Measurements from ENCODE around the gene ARMH3.

ARMH3 gene

GRCh38 chr10:101938305-101939007 is 117.5 kb downstream of the ARMH3 start:
- no peak for DNase-seq

DNA sequence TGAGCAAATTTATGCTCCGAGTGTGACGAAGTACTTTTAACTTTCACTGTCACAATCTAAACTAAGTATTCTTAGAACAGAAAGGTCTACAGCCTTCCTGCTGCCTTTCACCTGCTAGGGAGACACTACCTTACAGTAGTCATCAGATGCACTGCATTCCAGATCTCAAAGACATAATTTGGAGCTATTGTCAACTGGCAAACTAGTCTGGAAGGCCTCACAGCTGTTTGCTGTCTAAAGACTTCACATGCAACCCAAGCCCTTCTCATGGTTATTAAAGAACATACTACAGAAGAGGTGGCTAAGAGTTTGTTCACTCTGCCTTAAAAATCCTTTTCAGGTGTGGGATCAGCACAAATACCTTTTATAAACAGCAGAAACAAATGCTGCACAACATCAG is 120.5 kb downstream of the ARMH3 start:
- no peak for DNase-seq

GRCh38 chr10:101934686-101935305 is 121.2 kb downstream of the ARMH3 start:
- DNase-seq: no peak

GRCh38 chr10:101933976-101934375 is 122.0 kb downstream of the ARMH3 start:
- no peak for DNase-seq

DNA sequence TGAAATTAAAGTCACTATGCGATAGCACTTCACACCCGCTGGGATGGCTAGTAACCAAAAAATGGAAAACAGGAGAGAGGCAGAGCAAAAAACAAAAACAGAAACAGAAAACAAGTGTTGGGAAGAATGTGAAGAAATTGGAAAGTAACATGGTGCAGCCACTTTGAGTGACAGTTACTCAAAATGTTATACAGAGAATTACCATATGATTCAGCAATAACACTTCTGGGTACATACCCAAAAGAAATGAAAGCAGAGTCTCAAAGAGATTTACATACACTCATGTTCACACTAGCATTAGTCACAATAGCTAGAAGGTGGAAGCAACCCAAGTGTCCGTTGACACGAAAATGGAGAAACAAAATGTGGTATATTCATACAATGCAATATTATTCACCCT is 123.8 kb downstream of the ARMH3 start:
- DNase-seq: peak; percentile 34

DNA sequence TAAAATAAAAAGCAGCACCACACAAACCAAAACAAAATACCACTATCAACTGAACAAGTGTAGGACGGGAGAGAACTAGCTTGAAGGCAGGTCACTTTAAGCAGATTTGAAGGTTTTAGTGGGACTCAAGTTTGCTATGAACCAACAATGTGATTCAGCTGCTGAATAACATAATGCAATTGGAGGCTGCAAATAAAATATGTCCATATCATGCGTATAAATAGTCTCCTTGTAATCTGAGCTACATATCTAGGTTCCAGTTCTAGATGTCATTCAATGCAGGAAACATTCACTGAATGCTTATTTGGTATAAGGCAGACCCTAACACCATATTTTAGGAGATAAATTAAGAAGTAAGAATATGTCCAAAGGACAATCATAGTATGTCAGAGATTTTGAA is 130.9 kb downstream of the ARMH3 start:
- DNase-seq: no peak

GRCh38 chr10:101923256-101923655 is 132.7 kb downstream of the ARMH3 start:
- no peak for DNase-seq

- no peak for DNase-seq
Measured at GRCh38 chr10:101922846-101923245, 133.1 kb downstream of the ARMH3 start.

GRCh38 chr10:101920546-101920945 is 135.4 kb downstream of the ARMH3 start:
- no peak for DNase-seq

DNA sequence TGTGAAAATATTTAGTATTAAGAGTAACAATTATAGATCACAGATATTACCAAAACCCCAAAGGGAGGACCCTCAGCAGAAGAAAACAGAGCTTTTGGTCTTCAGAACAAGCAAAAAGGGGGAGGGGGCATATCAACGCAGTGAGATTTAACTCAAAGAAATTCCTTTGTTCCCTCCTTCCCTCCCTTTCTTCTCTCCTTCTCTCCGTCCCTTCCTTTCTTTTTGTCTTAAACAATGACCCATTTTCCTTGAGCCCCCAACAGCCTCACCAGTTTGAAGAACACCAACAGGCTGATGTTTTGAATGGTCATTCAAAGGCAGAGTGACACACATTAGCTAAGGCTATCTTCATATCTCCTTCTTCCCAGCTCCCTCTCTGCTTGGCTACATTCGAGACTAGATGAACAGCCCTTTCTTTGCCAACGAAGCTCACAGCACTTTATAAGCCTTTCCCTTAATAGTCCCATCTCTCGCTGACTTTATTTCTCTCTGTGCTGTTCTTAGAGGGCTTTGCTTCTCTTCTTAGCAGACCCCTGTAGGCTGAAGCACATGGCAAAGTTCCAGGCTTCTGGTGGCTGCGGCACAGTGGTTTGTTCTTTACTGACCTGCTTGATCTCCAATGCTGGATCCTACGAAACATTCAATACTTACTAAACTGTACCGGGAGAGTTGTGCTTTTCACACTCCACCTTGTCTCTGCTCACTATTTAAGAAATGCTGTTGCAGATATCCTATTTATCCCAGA is 136.8 kb downstream of the ARMH3 start:
- no peak for DNase-seq

GRCh38 chr10:101912561-101913179 is 143.3 kb downstream of the ARMH3 start:
- DNase-seq: no peak

- no peak for DNase-seq
Measured at GRCh38 chr10:101906586-101907183, 149.3 kb downstream of the ARMH3 start.

DNA sequence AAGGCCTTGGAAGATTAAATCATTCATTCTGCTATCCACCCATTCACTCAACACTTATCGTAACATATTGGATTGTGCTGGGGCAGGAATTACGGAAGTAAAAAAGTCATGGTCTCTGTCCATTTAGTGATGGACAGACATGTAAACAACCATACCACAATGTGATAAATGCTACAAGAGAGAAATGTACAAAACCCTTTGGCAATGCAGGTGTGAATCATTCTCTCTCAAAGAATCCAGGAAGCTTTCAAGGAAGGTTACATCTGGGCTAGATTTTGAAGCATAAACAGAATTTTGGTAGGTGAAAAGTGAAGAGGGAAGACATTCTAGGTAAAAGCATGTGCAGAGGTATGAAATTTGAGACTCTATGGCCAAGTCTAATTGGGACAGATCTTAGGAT is 150.7 kb downstream of the ARMH3 start:
- no peak for DNase-seq

DNA sequence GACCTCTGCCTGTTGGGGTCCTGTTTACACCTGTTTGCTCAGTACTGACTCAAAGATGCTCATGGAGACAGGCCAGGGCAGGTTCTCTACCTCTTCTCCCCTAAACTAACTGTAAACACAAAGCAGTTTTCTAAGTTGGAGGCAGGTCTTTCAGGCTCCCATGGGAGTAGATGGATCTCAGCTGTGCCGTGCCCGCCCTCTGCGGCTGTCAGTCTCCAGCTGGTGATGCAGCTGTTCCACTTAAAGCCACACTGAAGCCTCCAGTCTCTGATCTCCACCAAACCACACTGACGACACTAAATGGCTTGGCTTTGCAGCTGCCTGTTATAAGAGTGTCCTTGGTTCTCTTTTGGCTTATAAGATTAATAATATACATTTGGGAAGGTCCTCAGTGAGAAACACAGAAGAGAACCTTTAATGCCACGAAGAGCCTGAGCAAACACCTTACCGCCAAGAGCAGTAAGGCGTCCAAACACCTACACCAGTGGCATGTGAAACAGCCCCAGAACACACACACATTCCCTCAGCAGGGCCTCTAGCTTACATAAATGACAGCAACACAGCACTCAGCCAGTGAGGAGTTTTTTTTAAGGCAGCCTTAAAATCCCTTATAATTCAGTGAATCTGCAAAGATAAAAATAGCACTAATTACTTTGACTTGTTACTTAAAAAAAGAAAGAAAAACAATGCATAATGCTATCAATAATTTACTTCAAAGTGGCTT is 152.0 kb downstream of the ARMH3 start:
- DNase-seq: no peak

DNA sequence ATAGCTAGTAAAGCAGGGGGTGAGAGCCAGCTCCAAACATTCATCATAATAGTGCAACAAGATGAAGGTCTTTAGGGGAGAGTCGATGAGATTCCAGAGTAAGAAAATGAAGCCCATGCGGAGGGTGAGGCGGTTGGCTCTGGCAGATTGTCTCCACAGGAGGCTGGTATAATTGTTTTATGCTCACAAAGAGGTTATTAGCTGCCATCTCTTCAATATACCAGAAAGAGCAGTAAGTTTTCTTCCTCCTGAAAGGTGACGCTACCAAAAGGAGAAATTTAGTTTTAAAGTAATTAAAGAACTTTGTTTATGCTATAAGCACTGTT is 153.2 kb downstream of the ARMH3 start:
- DNase-seq: no peak

DNA sequence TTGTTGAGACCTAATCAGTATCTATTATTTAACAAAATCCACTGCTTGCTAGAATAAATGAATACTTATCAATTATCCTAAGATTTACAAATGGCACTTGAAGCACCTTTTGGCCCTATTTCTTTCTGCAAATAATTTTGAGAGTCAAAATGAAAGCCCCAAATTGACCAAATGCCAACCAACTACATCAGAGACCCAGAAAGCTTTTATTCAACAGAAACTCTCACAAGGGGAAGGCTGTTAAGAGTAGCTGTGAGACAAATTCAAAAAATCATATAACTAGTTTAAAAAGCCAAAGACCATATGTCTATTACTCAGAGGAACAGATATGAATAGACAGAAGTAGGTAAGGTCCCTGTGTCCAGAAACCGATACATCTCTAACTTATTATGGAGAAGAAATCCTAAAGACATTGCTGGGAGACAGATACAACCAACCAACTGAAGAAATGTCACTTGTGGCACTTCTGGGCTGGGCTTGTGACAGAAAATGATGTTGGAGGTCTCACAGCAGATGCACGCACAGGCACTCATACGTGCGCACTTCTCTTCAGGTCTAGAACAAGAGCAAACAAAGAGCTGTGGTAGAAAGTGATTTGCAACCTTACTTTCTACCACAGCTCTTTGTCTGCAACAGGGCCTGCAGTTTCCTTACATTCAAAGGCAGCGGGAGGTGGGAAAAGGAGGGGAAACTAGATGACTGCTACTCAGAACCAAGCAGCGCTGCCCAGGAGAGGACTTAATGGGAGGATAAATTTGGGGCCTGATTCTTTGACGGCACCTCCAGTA is 153.7 kb downstream of the ARMH3 start:
- DNase-seq: no peak

DNA sequence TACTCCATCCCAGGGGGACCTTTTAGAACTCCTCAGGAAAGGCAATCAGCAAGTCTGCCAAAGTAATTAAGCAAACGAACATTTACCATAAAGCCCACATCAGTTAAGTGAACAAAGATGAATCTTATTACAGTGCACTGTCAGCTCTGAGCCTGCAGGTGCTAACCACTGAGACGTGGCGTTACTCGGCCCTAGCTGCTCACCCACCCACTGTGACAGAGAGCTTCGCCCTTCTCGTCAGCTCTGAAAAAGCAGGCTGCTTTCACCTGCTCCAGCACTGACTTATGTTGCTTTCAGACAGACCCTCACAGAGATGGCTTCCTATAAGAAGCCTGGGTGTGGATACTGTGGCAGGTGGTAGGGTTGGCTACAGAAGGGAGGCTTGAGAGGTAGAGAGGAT is 154.6 kb downstream of the ARMH3 start:
- DNase-seq: no peak

GRCh38 chr10:101897633-101898032 is 158.3 kb downstream of the ARMH3 start:
- DNase-seq: no peak

DNA sequence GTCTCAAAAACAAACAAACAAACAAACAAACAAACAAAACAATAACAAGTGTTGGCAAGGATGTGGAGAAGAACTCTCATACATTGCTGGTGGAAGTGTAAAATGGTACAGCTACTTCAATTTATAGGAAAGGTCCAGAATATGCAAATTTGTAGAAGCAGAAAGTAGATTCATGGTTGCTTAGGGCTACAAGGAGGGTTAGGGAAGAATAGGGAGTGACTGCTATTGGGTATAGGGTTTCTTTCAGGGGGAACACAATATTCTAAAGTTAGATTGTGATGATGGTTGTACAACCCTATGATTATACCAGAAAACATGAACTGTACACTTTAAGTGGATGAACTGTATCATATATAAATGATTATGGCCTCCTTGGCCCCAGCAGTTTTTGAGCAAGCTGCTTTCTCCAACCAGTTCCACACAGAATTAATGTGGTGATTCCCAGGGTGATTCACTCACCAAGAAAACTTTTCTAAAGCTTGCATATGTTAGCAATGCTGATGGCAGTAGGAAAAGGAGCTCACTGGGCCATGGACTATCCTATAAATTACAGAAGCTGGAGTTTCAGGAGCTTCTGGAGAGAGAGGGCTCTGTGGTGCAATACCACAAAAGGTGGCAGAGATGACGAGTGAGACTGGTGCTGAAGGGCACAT is 159.6 kb downstream of the ARMH3 start:
- no peak for DNase-seq

- no peak for DNase-seq
Measured at GRCh38 chr10:101895781-101896180, 160.2 kb downstream of the ARMH3 start.

GRCh38 chr10:101894742-101895141 is 161.2 kb downstream of the ARMH3 start:
- no peak for DNase-seq
